GM21515 (cell line): ENCODE measurements around the gene HES1.
A peak's percentile ranks its signal among the peaks of the same experiment; 100 is the strongest.
"Not testable (repeated sequence)": the region's sequence is repeated elsewhere in the genome, so short reads cannot be mapped to it uniquely, and the experiment has no call there.

Experiments used
- ATAC-seq: cut with Tn5 transposase; IDR thresholded peaks from one replicate; pipeline ENCODE4 v1.9.1; 2021; ENCODE audit not compliant: unreplicated experiment

The HES1 gene

DNA sequence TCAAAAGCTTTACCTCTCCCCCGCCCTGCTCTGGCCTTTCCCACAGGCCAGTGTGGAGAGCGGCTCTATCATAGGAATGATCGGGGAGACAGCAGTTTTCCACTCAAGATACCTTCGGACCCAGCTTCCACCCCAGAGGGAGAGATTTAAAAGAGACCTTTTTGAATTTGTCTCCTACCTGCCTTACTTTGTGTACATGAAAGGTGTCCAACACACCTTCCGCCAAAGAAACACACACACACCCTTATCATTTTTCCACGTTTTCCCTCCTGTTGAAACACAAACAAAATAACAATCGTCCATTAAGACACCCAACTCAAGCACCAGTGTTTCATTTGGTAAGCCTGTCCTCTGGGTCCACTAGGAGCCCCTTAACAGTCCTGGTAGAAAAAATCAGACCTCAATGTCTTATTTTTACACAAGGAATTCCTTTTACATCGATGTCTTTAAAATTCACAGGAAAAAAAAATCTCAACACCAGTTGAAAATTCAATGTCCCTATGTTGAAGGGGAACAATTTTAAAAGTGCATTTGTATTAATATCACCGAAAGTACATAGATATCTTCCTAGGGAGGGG is 4.0 kb downstream of the HES1 start:
- ATAC-seq: no peak

DNA sequence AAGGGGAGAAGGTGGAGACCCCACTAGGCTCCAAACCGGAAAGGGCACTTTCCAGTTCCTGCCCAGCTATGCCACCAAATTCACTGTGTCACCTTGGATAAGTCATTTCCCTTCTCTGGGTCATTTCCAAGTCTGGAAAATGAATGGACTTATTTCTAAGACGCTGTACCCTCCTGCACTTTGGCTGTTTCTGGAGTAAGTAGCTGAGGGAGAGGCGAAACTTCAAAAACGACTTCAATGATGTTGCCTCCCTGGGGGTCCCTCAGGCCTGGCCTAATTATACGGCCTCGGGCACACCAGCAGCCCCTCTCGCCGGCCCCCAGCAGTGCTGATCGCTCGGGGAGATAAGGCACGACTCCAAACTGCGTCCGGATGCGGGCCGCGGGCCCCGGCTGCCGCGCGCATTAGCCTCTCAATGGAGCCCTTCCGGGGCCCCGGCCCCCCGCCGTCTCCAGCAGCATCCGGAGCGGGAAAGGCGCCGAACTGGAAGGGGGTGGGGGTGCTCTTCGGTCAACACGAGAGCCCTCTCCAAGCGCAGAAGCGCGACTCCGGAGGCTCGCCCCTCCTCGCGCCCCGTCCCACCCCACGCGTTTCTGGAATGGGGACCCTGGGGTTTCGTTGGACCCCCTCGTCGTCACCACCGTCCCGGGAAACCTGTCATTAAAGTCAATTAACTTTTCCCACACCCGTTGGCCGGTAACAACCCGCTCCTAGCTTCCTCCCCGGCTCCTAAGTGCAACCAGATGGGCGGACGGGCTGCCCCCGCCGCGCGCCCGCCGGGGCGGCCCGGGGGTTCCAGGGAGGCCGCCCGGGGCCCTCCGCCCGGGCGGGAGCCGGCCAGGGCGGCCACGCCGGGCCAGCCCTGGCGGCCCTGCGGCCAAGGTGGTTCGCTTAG is 4.8 kb downstream of the HES1 start:
- ATAC-seq: no peak

DNA sequence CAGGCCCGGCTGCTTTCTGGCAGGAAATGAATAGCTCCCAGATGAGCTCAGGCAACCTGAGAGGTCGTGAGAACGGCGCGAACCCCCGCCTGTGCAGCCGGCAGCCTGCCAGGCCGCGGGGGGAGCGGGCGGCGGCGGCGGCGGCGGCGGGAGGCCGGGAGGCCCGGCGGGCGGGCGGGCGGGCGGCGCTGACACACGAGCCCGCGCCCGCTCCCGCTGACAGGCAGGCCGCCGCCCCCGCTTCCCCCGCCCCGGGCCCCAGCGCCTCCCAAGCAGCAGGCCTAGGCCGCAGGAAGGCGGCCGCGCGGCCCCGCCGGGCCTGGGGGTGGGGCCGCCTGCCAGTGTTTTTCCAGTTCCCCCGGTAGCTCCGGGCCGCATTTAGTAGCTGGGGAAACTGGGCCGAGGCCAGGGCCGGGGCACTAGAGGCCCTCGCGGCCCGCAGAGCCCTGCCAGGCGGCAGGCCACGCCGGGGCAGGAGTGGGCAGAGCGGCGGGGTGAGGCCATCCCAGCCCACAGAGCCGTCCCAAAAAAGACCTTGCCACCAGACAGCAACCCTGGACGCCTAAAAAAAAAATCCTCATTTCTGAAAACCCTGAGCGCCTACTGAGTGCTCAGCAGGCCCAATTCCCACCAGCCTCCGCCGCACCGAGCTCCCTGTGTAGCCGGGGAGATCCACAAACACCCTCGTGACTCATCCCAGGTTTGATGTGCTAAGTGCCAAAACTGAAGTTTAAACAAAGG is 5.6 kb downstream of the HES1 start:
- peak; percentile 41 for ATAC-seq

DNA sequence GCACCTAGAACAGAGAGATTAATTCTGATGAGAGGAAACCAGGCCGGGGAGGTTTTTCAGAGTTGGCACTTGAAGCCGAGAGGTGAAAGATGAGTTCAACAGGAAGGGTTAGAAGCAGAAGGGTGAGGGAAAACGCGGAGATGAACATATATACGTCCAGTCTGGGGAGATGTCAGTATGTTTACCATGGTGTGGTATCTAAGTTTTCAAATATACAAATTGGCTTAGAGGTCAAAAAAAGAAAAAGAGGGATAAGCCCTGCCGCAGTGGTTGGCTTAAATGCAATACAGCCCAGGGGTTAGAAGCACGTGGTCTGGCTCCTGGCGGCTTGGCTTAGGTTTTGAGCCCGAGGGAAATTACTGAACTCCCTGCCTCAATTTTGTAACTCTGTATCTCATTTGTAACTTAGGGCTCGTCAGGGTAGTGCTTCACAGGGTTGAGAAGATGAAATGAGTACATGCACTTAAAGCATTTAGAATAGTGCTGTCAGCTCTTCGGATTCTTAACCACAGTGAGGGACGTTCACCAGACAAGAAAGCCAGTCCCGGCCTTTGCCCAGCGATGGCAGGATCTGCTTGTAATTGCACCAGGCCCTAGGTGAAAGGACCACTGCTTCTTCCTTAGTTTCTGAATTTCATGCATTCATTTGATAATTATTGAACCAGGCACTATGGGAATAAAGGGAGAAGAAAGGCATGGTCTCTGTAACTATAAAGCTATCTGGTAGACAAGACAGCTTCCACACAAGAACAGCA is 6.4 kb downstream of the HES1 start:
- no peak for ATAC-seq

DNA sequence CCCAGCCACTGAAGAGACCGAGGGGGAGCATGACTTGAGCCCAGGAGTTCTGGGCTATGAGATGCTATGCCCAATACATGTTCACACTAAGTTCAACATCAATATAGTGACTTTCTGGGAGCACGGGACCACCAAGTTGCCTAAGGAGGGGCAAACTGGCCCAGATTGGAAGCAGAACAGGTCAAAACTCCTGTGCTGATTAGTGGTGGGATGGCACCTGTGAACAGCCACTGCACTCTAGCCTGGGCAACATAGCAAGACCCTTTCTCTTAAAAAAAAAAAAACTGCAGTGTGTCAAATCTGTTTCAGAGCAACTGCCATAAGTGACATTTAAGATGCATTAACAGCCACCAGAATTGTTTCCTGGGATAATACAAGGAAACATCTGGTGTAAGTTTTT is 9.8 kb downstream of the HES1 start:
- no peak for ATAC-seq

DNA sequence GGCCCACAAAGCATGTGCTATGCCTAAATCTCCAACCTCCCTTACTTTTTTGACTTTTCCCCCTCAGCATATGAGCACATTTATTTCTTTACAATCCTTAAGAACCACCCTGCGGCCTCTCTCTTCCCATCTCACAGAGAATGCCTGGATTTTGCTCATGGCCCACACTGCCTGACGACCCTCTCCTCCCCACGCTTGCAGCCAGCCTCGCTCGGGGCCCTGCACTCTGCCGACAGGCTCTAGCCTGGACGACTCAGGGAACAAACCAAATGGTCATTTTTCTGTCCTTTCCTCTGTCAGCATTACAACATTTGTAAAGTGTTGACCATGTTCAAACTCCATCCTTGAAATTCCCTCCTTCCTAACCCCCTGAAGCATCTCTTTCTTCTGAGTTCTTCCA is 11.7 kb downstream of the HES1 start:
- ATAC-seq: no peak

DNA sequence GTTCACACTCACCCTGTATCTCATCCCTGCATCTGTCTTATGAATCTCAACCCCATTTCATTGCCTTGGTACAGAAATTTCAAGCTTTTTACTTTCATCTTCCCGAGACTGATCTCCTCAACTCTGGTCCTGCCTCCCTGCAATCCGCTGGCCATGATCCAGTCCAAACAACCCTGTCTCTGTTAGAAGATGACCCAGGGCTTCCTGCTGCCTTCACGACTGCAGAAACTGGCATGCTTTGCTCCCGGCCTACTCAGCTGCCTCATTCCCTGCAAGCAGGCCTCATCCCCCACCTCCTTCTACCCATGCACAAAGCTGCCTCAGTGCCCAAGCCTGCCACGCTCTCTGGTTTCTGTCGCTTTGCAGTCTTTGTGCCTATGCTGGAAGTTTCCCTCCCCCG is 12.4 kb downstream of the HES1 start:
- ATAC-seq: no peak

DNA sequence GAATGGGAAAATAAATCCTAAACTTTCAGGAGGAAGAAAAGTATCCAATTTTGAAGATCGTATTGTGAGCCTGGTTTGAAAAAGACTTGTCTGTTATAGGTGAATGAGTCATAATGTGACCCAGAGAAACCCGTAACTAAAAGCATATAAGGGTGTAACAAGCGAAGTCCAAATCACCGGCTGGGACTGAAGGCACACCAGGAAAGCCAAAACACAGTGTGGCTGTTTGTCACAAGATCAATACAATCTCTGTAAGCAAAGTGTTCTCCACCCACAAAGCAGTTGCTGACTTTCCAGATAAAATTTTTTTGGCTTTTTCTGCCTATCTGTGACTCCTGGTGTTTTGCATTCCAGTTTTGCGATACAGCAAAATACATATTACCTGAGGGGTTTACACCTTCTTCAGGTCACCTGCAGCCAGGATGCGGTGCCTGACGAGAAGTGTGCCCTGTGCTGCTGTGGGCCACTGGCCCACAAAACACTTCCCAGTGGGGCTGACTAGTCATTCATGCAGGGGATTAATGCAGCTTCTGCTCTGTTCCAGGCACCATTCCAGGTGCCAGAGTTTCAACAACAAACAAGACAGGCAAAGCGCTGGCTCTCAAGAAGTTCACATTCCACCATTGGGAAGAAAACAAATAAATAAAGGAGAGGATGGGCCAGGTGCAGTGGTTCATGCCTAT is 14.4 kb downstream of the HES1 start:
- ATAC-seq: no peak

DNA sequence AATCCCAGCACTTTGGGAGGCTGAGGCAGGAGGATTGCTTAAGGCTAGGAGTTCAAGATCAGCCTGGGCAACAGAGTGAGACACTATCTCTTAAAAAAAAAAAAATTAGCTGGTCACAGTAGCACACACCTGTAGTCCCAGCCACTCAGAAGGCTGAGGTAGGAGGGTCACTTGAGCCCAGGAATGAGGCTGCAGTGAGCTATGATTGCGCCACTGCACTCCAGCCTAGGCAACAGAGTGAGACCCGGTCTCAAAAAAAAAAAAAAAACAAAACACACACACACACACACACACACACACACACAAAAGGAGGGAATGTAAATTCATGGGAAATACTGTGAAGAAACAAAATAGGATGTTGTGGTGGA is 15.0 kb downstream of the HES1 start:
- ATAC-seq: not testable (repeated sequence)

DNA sequence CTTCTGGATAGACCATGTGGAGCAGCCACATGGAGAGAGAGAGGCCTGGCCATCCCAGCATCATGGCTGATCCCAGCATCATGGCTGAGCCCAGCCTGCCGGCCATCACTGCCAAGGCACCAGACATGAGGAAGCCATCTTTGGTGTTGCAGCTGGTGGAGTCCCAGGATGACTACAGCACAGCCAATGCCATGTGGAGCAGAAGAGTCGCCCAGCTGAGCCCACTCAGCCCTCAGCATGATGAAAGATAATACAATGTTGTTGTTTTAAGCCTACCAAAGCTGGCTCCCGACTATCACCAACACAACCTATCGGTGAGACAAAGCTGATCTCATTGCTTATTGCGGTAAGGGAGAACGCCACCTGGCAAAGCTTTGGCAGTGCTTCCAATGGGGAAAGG is 18.4 kb downstream of the HES1 start:
- no peak for ATAC-seq

DNA sequence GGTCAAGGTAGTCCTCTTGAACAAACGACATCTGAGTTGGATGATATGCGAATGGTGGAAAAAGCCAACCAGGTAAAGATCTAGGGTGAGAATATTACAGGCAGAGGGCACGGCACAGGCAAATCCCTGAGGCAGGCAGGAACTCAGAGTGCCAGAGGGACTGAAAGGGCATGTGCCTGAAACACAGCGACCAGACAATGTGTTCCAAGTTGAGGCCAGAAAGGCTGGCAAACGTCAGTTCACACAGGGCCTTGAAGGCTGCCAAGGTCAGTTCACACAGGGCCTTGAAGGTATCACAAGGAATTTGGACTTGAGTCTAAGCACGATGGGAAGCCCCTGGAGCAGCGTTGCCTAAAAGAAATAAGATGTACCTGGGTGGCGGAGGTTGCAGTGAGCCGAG is 20.1 kb downstream of the HES1 start:
- ATAC-seq: no peak

DNA sequence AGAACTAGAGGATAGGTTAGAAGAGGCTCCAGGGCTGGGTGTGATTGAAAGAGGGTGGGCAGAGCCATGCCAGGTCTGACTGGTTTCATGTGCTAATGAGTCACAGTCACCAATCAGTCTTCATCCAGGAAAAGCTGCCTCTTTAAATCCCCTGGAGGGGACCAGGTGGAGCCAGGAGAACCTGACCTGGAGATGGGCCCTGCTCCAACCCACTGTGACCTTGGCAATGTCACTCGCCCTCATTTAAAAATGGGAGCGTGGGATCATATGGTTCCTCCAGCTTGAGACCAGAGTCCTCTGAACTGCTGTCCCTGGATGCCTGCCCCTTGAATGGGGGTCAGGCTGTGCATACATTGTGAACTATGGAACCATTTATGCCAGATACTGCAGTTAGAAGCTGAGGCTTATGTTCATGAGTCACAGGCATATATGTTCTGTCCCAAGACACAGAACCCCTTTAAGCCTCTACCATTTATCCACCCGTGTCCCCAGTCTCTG is 23.0 kb downstream of the HES1 start:
- no peak for ATAC-seq

DNA sequence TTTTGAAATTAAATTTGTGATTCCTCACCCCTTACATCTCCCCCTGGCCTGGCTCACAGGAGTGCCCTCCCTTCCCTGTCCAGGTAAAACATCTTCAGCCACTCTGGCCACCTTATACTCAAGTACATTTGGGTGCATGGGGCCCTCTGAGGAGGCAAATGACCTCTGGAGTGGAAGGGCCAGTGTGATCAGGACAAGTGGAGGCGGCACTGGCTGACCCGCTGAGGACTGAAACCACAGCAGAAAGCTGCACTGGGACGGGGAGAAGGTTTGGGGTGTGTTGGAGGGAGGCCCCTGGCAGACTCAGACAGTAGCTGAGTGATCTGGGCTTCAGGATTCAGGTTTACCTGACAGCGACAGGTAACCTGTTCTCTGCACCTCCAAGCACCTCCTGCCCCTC is 24.2 kb downstream of the HES1 start:
- ATAC-seq: no peak

DNA sequence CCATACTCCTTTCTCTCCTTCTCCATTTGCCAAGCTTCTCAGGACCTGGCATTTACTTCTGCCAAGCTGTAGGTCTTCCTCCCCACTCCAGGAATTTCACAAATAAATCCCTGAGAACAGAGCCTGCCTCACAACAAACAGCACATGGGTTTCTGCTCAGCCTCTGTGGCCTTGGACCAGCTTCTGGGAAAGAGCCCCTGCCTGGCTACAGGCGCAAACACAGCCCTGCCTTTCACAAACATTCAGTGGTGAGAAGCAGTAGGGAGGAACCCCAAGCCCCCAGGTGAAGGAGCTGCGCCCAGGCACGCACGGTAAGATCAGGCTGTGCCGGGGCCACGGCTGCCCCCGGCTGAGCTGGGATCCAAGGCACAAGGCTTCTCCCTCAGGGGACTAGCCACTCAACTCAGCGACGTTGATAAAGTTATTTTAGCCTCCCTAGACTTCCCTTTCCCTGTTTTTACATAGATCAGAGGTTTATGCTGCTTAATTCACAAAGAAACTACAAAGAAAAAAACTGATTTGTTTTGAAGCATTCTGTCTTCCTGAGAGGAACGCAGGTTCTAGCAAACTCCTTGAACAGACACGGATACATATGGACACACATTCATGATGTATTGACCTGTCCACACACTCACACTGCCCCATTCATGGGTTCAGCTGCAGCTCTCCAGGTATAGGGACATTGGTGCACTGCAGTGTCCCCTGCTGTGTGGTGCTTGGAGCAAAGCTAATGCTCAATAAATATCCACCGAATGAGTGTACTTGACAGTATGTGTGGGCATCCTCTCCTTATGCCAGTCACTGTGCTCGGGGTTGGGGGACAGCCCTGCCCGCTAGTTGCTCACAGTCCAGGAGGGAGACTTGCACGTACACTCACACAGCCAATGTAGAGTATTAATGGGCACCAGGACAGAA is 25.4 kb downstream of the HES1 start:
- no peak for ATAC-seq

DNA sequence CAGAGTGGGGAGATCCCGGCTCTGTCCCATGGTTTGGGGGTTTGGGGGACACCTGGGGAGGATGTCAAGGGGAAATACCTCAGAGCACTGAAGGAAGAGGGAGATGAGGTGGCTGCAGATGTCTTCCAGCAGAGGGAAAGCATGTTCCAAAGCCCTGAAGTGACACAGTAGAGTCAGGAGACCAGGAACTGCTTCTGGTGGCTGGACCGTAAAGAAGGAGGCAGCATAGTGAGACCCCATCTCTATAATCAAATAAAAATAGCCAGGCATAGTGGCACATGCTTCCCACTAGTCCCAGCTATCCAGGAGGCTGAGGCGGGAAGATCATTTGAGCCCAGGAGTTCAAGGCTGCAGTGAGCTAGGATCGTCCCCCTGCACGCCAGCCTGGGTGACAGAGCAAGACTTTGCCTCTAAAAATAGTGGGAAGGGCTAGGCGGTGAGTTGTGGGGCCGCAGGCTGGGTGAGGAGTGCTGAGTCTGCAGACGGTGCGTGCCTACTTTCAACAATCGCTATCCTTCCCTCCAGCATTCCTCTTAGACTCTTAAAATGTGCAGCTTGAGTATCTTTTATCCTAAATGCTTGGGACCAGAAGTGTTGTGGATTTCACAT is 26.2 kb downstream of the HES1 start:
- no peak for ATAC-seq

DNA sequence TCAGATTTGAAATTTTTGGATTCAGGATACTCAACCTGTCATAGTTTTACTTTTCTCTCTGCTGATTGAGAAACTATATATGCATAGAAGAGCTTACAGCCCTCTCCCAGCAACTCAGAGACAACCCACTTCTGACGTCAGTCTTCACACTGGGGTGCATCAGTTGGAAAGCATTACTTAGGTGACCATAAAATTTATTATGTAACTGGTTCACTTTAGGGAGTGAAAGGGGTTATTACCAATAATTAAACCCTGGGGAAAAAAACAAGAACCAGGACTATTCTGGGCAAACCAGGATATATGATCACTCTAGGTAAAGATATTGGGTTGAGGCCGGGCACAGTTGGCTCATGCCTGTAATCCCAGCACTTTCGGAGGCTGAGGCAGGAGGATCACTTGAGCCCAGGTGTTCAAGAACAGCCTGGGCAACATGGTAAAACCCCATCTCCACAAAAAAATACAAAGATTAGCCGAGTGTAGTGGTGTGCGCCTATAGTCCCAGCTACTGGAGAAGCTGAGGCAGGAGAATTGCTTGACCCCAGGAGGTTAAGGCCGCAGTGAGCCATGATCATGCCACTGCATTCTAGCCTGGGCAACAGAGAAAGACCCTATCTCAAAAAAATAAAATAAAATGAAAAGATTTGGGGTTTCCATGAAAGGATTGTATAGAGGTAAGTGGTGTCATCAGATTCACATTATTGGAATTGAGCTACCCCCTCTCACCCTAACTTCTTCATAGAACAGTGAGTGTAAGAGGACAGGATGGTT is 27.1 kb downstream of the HES1 start:
- ATAC-seq: no peak

DNA sequence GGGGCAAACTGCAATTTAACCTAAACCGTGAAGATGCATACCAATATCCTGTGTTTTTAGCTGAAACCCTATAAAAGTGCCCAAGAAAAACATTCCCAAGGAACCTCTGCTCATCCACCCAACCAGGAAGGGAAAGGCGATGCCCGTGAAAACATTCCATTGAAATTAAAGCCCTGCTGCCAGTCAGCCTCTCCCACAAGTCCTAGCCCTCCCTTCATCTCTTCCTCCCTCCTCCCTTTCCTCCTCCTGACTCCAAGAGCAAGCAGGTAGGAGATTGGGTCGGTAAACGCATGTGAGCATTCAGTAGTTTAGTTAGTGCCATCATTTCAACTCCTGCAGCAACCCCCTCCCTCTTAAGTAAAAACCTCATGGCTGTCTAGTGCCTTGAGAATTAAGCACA is 27.7 kb downstream of the HES1 start:
- ATAC-seq: no peak

DNA sequence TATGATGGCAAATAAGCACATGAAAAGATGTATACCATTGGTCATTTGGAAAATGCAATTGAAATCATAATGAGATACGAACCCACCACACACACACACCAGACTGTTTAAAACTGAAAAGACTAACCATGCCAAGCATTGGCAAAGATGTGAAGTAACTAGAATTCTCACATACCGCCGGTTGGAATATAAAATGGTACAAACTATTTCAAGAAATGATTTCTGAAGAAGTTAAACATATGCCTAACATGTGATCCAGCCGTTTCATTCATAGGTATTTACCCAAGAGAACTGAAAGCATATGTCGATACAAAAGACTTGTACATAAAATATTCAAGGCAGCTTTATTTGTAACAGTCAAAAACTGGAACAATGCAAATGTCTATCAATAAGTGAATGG is 28.9 kb downstream of the HES1 start:
- no peak for ATAC-seq
